B cell (primary cell): ENCODE results near the gene ZSWIM9. TPM values are rescaled to one million over a fixed set of nuclear protein-coding genes. Genes with fewer than 3 reads are reported as not detected.

ENCODE experiments used
- ATAC-seq: fragments of 200-7000 bp; cut with Tn5 transposase; one replicate; pipeline ENCODE4 v1.10.0; 2021; ENCODE audit warnings: low read depth, mild to moderate bottlenecking, moderate number of reproducible peaks, moderate library complexity
- CTCF ChIA-PET: fragments of 350-600 bp; sonication (Branson Sonifier 250); formaldehyde crosslinking; loops from one replicate; lab custom pipeline; 2021; ENCODE audit warnings: antibody characterized with exemption, inconsistent platforms; lab: Charles Lee
- POLR2A ChIA-PET: fragments of 350-600 bp; sonication (Branson Sonifier 250); formaldehyde crosslinking; loops from one replicate; lab custom pipeline; 2021; ENCODE audit warnings: antibody characterized with exemption; lab: Charles Lee
- DNase-seq: peaks from one replicate; pipeline ENCODE4 v3.0.0; 2013
- H2AFZ ChIP-seq: 2 replicates; pipeline ENCODE4 v1.6.1; 2012; ENCODE audit warnings: mild to moderate bottlenecking, low read depth, low read length; ENCODE audit not compliant: insufficient read depth, poor library complexity, severe bottlenecking
- H3K27ac ChIP-seq, 2 donors: 1 replicate in 1 of 2; 2 replicates in 1 of 2; pipeline ENCODE4 v1.5.1; 2012 to 2013; ENCODE audit warnings: low read length in 2 of 2, mild to moderate bottlenecking in 2 of 2, moderate library complexity in 1 of 2
- H3K27me3 ChIP-seq, 4 experiments: fragments of 200-600 bp in 1 of 4; sonication (generic) in 1 of 4; replicated peaks in 1 of 4; 1 replicate in 2 of 4; 2 replicates in 2 of 4; pipeline versions ENCODE4 v1.6.1 to v1.7.0; 2013 to 2016; ENCODE audit warnings: low read length in 3 of 4, mild to moderate bottlenecking in 2 of 4, mixed read lengths in 1 of 4, moderate library complexity in 1 of 4; ENCODE audit not compliant: insufficient read depth in 4 of 4, control insufficient read depth in 3 of 4; ENCODE audit errors: control extremely low read depth in 1 of 4
- H3K36me3 ChIP-seq, 2 experiments: replicated peaks in 1 of 2; 1 replicate in 1 of 2; 2 replicates in 1 of 2; pipeline versions ENCODE4 v1.6.1 to v1.7.1; 2013; ENCODE audit warnings: low read length in 1 of 2; ENCODE audit not compliant: insufficient read depth in 2 of 2, control insufficient read depth in 1 of 2; ENCODE audit errors: control extremely low read depth in 1 of 2, extremely low read depth in 1 of 2
- H3K4me1 ChIP-seq, 2 donors: fragments of 200-600 bp in 1 of 2; sonication (generic) in 1 of 2; 1 replicate in 1 of 2; 2 replicates in 1 of 2; pipeline versions ENCODE4 v1.5.1 to v1.6.1; 2013 to 2017; ENCODE audit warnings: low read length in 2 of 2; ENCODE audit not compliant: control insufficient read depth in 2 of 2, insufficient read depth in 2 of 2
- H3K4me2 ChIP-seq: replicated peaks from 2 replicates; pipeline ENCODE3; 2012; ENCODE audit warnings: mild to moderate bottlenecking, low read depth, low read length; ENCODE audit not compliant: poor library complexity, severe bottlenecking
- H3K4me3 ChIP-seq, 5 experiments: fragments of 200-600 bp in 1 of 5; sonication (generic) in 1 of 5; 1 replicate in 3 of 5; 2 replicates in 2 of 5; pipeline versions ENCODE4 v1.5.1 to v1.7.0; 2011 to 2016; ENCODE audit warnings: low read length in 4 of 5, mild to moderate bottlenecking in 4 of 5, low read depth in 2 of 5, control low read depth in 1 of 5, moderate library complexity in 1 of 5; ENCODE audit not compliant: insufficient read depth in 1 of 5; ENCODE audit errors: control extremely low read depth in 1 of 5, extremely low read depth in 1 of 5
- H3K79me2 ChIP-seq: fragments of 200-600 bp; sonication (generic); one replicate; pipeline ENCODE4 v1.6.0; 2016; ENCODE audit warnings: low read length; ENCODE audit not compliant: control insufficient read depth, insufficient read depth
- H3K9ac ChIP-seq: fragments of 200-600 bp; sonication (generic); 2 replicates; pipeline ENCODE4 v1.6.1; 2017; ENCODE audit warnings: mild to moderate bottlenecking, low read length, moderate library complexity
- H3K9me3 ChIP-seq, 3 donors: one replicate each; pipeline versions ENCODE4 v1.6.1 to v1.7.1; 2013; ENCODE audit warnings: low read length in 2 of 3; ENCODE audit not compliant: control insufficient read depth in 2 of 3, insufficient read depth in 1 of 3; ENCODE audit errors: control extremely low read depth in 1 of 3
- H4K20me1 ChIP-seq: 2 replicates; pipeline ENCODE4 v1.6.0; 2012; ENCODE audit warnings: mild to moderate bottlenecking, low read length; ENCODE audit not compliant: insufficient read depth, control insufficient read depth, poor library complexity, severe bottlenecking
- H3K27ac Mint-ChIP-seq: one replicate; pipeline ENCODE4 v1.8.0; 2021; ENCODE audit warnings: mixed read lengths
- H3K27me3 Mint-ChIP-seq: one replicate; pipeline ENCODE4 v1.8.0; 2021; ENCODE audit warnings: mixed read lengths
- H3K4me1 Mint-ChIP-seq: one replicate; pipeline ENCODE4 v1.8.0; 2021; ENCODE audit warnings: mixed read lengths
- H3K4me3 Mint-ChIP-seq: one replicate; pipeline ENCODE4 v1.8.0; 2021; ENCODE audit warnings: mixed read lengths
- H3K9me3 Mint-ChIP-seq: one replicate; pipeline ENCODE4 v1.8.0; 2022; ENCODE audit warnings: mixed read lengths; ENCODE audit not compliant: insufficient read depth
- CTCF ChIP-seq: fragments of 200-600 bp; IDR thresholded peaks from one replicate; pipeline ENCODE4 v1.8.0; 2022; ENCODE audit warnings: antibody characterized with exemption, mild to moderate bottlenecking
- EZH2 ChIP-seq: IDR thresholded peaks from 2 replicates; pipeline ENCODE4 v1.6.1; 2012; ENCODE audit warnings: borderline replicate concordance, low read depth, mild to moderate bottlenecking, moderate library complexity, low read length; ENCODE audit not compliant: insufficient read depth, poor library complexity, severe bottlenecking
- WGBS: methylation state at CpG from one replicate; pipeline ENCODE4 v1.1.5; 2013; ENCODE audit warnings: missing lambda C conversion rate; ENCODE audit not compliant: insufficient coverage; 5-methylcytosine and 5-hydroxymethylcytosine counted together
- intact Hi-C: fragments of 100-400 bp; cut with micrococcal nuclease; formaldehyde crosslinking; loops from one replicate; pipeline ENCODE4 v1.10.0; 2022
- polyA plus RNA-seq: library from polyadenylated mRNA; depleted of rRNA; stranded (reverse); fragments of >200 nt; gene quantifications from 2 replicates; pipeline ENCODE4 v1.2.3, GENCODE V29; 2012
- total RNA-seq, 2 donors: library from RNA; stranded (reverse); fragments of 120-200 nt in 1 of 2; gene quantifications; 1 replicate in 1 of 2; 2 replicates in 1 of 2; pipeline versions ENCODE4 v1.2.3 to v1.2.4, GENCODE V29; 2013 to 2022

Gene ZSWIM9
- total and polyA plus RNA-seq, 2 donors (not counting 1 experiment from before 2014, with no cell fraction given) = 1.7 to 15.7 TPM

GRCh38 chr19:48221628-48222027 is 51.1 kb downstream of the ZSWIM9 start:
- Histone ChIP-seq H3K27me3 (no peaks in the 10 kb centered on the region), H3K79me2 (peaks cover 4% of the 10 kb centered on the region), H3K27ac (no peak overlapping the region), H3K4me2 (no peak overlapping the region), H3K4me3 (no peak overlapping the region), H2AFZ (no peak overlapping the region), H3K4me1 (no peaks in the 10 kb centered on the region), H3K9me3 (no peaks in the 10 kb centered on the region), H4K20me1 (no peaks in the 10 kb centered on the region), H3K36me3 (peaks cover 10 to 40% of the 10 kb centered on the region in 2 experiments), H3K9ac (no peak overlapping the region)
- ChIA-PET CTCF (interaction anchor here (1.1 kb wide), 1 partner anchor 39 kb away, joined by 3 read pairs; no protein-coding TSS in a partner anchor), POLR2A (no interaction called here)
- H3K27ac Mint-ChIP-seq = no peak overlapping the region
- TF ChIP-seq EZH2 (no peak), CTCF (no peak)
- intact Hi-C loops = no loop called here
- 100% methylated on average over 1 of the region's 5 CpGs for WGBS
- ATAC-seq (no peak), DNase-seq (no peak)
- H3K4me3 Mint-ChIP-seq = no peak overlapping the region
- H3K4me1 Mint-ChIP-seq = no peaks in the 10 kb centered on the region
- H3K9me3 Mint-ChIP-seq = no peaks in the 10 kb centered on the region
- no peaks in the 10 kb centered on the region for H3K27me3 Mint-ChIP-seq

GRCh38 chr19:48230555-48231129 is 60.2 kb downstream of the ZSWIM9 start:
- H3K79me2 ChIP-seq = no peaks in the 10 kb centered on the region
- POLR2A ChIA-PET = no interaction called here
- H3K9ac ChIP-seq = no peak overlapping the region
- no peaks in the 10 kb centered on the region for H3K9me3 ChIP-seq
- WGBS = 80% methylated on average over 11 of the region's 19 CpGs
- Mint-ChIP-seq H3K4me3 (no peak overlapping the region), H3K27ac (no peak overlapping the region), H3K27me3 (no peaks in the 10 kb centered on the region), H3K9me3 (no peaks in the 10 kb centered on the region), H3K4me1 (no peaks in the 10 kb centered on the region)
- no peaks in the 10 kb centered on the region for H4K20me1 ChIP-seq
- no peak for DNase-seq
- intact Hi-C loops = no loop called here
- no peak overlapping the region for H3K27ac ChIP-seq
- H3K4me2 ChIP-seq = no peak overlapping the region
- CTCF ChIA-PET = interaction anchor here (1.4 kb wide), 1 partner anchor 15 kb away, joined by 3 read pairs; no protein-coding TSS in a partner anchor
- H3K27me3 ChIP-seq = no peaks in the 10 kb centered on the region
- H2AFZ ChIP-seq = no peak overlapping the region
- no peak overlapping the region for H3K4me3 ChIP-seq
- H3K4me1 ChIP-seq = no peaks in the 10 kb centered on the region
- ATAC-seq = no peak
- H3K36me3 ChIP-seq = peaks cover 4 to 68% of the 10 kb centered on the region in 2 experiments
- TF ChIP-seq EZH2 = no peak
- no peak for TF ChIP-seq CTCF
